NOMO-1 treated with dmso at 0.1 percent for 144 hours (cell line): Measurements from ENCODE around the gene OSGIN1.

Source experiments
- DNase-seq: peaks from one replicate; lab custom pipeline; 2025; ENCODE audit not compliant: unreplicated experiment; lab: John Stamatoyannopoulos, UW

Gene OSGIN1

DNA sequence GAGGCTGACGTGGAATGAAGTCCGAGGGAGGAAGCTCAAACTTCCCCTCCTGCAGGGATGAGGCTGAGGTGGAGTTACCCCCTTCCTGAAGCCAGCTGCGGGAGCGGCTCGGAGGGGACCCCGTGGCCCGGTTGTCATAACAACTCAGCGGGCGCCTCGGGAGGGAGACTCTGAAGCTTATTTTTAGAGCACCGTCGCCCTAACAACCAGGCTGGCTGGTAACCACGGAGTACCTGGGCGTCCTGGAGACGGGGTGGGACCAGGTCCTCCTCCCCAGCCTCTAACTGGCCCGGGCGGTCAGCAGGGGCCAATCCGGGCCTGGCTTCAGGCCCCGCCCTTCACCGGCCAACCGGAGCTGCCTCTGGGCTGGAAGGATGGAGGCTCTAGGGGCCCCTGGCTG, 42.7 kb downstream of the OSGIN1 start:
- no peak for DNase-seq

DNA sequence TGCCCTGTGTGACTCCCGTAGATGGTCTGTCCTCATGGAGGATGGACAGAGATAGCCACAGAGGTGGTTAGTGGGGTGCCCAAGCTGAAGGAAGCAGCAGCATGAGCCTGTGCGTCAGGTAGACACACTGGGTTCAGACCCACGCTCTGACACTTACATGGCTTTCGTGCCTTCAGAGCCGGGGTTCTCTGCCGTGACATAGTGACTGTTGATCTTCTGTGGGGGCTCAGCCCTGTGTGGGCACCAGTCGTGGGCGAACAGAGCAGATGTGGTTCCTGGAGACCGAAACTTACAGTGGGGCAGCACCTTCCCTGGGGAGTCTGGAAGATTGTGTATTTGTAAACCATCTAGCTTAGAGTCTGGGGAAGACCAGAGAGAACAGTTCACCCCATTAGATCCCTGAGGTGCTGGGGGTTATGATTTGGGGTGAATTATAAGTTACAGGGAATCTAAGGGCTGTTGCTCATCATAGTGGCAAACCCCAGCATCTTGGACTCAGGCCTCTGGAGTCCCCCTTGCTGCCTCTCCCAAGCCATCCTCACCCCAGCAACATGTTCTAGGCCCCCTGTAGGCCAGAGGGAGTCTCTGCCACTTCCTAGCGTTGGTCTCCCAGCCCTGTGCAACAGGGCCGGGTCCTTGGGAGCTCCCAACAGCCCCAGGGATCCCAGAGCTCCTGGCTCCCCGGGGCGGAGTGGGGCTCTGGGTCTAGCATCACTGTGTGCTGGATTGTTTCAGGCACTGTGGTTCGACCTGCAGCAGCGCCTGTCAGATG, 43.6 kb downstream of the OSGIN1 start:
- DNase-seq: no peak

DNA sequence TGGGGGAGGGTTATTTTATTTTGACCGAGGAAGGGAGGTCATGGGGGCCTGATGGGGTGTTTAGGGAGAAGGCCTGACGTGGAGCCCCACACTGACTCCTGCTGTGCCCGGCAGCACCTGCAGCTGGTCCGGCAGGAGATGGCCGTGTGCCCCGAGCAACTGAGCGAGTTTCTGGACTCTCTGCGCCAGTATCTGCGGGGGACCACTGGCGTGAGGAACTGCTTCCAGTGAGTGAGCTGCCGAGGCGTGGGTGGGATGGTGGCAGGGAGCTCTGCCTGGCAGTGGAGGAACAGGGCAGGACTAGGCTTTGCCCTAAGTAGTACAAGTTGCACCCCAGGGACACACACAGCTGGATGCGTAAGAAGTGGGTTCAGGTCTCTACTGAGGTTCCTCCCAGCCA, 45.1 kb downstream of the OSGIN1 start:
- DNase-seq: no peak

DNA sequence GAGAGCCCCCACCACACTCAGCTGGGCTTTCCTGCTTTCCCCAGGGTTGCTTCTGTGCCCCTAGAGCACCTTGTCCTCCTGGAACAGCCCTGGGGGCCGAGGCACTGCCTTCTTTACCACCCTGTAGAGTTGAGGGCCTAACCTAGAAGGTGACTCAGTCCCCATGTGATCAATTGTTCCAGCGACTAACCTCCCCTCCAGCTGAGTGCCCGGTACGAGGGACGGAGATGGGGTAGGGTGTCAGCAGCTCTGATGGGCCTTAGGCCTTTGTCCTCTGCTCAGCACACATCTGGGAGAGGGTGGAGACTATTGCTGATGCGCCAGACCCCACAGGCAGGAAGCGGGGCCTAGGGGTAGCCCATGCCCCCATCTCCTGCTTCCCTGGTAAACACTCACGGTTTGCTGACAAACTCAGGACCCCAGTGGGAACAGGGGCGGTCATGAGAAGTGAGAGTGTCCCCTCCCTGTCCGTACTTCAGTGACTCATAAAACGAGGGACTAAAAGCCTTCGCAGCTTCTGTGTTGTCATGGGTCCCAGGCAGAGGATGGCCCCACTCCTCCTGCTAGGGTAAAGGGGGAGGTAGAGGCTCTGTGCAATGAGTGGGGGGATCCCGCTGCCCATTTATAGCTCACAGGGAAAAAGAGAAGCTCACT, 48.1 kb downstream of the OSGIN1 start:
- no peak for DNase-seq

DNA sequence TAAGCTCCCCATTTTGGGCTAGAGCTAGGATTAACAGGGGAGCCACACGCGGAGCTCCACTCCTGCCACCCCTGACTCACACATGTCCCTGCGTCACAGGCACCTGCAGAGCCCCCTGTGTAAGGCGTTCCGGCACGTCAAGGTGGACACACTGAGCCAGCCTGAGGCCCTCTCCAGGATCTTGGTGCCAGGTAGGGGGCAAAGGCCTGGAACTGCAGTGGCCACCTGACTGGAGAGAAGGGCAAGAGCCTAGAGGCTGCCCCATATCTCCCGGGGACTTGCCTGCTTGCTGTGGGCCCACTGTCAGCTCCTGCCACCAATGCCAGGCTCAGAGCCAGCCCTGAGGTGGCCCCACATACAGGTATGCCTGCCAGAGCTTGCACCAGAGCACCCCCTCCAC, 48.7 kb downstream of the OSGIN1 start:
- no peak for DNase-seq

DNA sequence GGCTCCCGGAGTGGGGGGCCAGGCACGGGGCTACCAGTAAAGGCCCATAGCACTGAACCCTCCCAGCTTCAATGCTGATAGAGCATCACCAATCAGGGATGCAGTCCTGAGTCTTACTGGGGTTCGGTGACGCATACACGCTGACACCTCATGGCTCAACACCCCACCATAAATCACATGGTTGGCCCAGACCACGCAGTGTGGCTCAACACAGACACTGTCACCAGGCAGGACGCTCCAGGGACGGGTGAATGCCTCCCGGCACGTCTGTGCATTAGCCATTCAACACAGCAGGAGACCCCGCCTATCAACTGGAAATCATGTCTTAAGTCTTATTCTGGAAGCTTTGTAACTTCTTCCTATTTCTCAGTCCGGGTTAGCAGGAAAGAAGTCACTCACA, 50.0 kb downstream of the OSGIN1 start:
- DNase-seq: no peak

DNA sequence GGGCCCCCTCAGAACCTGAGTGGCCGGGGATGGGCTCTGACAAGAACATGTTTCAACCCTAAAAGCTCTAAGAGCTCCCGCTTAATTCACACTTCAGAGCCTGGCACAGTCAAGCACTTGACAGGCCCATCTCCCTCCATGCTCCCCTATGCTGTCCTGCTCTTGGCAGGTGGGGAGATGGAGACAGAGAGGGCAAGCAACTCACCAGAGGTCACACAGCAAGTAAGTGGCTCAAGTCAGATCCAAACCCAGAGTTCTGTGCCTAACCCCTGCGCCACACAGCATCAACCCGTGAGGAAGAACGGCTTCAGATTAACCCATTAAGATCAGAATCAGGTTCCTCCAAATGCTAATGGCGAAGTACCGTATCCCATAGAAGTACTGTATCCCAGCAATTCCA, 51.4 kb downstream of the OSGIN1 start:
- DNase-seq: no peak

DNA sequence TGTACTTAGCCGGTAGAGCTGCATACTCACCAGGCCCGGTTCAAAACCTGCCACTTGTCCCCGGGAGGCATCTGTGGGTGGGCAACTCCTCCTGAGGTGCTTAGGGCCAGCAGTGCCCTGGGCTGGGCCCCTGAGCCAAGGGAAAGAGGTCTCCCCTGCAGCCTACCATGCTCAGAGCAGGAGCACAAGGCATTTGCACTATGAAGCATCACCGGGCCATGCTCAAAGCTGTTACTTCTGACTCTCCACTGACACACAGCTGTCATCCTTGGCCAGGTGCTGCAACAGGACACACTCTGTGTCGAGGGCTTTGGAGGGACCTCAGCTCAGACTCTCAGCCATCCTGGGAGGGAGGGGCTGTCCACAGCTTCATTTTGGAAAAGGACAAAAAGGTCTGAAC, 52.4 kb downstream of the OSGIN1 start:
- DNase-seq: no peak

DNA sequence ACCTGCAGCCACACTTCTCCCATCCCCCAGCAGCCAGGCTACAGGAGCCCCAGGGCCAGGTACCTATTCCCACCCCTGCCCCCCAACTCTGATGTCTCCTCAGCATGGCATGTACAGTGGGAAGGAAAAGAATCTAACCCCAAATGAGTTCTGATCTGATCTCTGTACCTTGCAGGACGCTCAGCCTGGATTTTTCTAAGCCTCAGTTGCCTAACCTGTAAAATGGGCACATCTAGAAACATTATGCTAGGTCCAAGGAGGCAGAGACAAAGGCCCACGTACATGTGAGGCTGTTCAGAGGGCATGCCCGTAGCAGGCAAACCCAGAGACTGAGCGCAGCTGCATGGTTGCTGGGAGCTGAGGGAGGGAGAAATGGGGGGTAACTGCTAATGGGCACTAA, 54.5 kb downstream of the OSGIN1 start:
- no peak for DNase-seq

DNA sequence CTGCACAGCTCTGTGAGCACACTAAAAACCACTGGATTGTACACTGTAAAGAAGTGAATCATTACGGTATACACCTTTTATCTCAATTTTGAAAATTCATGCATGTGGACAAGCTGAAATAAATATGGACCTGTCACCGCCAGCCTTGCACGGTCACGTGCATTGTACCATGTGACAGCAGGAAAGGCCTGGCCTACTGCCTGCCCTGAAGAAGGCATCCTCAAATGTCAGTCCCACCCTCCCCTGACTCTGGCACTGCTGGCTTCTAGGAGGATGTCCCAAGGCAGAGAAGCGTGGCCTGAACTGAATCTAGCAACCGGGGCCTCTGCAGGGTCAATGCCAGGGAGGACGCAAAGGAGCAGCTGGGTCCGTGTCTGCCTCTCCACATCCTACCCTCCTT, 54.9 kb downstream of the OSGIN1 start:
- DNase-seq: no peak

DNA sequence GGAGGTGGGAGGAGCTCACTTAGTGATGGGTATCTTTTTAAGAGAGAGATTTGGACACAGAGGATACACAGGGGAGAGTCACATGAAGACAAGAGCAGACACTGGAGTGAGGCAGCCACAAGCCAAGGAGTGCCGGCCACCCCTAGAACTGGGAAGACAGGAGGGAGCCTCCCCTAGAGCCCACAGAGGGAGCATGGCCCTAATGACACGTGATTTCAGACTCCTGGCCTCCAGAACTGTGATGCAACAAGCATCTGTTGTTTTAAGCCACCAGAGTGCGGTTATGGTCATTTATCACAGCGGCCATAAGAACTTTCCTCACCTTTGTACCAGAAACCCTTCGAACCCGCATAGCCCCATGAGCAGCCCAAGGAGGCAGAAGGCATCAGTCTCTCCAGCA, 56.2 kb downstream of the OSGIN1 start:
- no peak for DNase-seq

DNA sequence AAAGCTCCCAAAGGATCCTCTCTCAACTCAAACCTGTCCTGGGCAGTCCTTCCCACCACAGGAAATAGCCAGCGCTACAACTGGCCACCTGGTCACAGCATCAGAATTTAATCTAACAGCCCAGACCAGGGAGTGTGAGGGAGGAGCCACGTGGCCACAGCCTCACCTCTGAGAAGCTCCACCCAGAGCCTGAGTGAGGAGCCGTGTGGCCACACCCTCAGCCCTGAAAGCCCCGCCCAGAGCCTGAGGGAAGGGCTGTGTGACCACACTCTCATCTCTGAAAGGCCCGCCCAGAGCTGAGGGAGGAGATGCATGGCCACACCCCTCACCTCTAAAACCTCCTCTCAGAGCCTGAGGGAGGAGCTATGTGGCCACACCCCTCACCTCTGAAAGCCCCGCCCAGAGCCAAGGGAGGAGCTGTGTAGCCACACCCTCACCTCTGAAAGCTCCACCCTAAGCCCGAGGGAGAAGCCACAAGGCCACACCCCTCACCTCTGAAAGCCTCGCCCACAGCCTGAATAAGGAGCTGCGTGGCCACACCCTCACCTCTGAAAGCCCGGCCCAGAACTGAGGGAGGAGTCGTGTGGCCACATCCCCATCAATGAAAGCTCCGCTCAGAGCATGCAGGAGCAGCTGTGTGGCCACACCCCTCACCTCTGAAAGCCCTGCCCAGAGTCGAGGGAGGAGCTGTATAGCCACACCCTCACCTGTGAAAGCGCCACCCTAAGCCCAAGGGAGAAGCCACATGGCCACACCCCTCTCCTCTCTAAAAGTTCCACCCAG, 60.9 kb downstream of the OSGIN1 start:
- DNase-seq: peak; percentile 32

DNA sequence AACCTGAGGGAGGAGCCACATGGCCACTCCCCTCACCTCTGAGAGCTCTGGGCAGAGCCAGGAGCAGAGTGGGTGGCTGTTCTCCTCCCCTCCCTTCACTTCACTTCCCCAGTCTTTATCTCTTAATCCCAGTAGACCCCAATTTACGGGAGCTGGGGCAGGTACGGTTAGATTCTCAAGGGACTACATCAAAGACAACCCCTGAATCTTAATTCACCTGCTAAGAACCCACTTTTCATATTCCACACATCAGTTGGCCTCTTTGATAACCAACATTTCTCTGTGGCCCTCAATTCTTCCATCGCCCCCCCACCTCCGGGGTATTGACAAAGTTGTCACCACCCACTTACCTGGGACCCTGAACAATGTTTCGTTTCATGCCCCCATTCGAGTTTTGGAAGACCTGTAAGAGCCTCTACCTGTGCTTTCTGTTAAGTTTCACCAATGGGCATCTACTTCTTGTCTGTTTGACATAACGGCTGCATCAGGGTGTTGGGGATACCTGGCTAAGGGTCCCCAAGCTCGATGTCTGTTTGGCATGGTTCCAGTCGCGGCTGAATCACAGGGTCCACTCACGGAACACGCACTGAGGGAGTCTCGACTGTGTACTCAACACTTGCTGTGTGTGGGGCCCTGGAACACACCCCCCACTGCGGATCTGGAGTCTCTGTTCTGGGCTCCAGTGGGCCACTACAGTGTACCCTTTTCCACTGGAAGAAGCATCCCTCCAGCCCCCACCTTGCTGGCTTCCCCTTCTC, 61.7 kb downstream of the OSGIN1 start:
- DNase-seq: no peak

DNA sequence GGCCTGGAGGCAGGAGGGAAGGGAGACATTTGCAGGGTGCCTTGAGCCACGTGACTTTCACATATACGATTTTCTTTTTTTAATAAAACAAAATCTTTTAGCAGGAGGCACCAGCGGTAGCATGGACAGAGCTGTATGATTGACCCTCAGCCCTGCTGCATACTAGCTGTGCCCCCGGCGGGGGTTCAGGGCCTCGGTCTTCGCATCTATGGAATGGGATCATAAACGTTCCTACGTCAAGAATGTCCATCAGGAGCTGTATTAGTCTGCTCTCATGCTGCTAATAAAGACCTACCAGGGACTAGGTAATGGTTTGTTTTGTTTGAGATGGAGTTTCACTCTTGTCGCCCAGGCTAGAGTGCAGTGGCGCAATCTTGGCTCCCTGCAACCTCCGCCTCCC, 62.4 kb downstream of the OSGIN1 start:
- DNase-seq: no peak
